Measurements from ENCODE around the gene PACSIN1. TPM values are rescaled to one million over a fixed set of nuclear protein-coding genes. Genes with fewer than 3 reads are reported as not detected.
"Not testable (repeated sequence)": the region's sequence is repeated elsewhere in the genome, so short reads cannot be mapped to it uniquely, and the experiment has no call there.

The PACSIN1 gene
- total RNA-seq, 1 donor from 2014 or later: not detected

GRCh38 chr6:34486106-34486740 is 20.3 kb downstream of the PACSIN1 start:
- Histone ChIP-seq H3K27ac (no peak overlapping the region), H3K36me3 (no peaks in the 10 kb centered on the region), H3K4me3 (no peak overlapping the region), H3K4me1 (no peaks in the 10 kb centered on the region), H3K27me3 (ENCODE audit: low read depth) (no peaks in the 10 kb centered on the region), H3K9me3 (no peaks in the 10 kb centered on the region)
- no peak for TF ChIP-seq CTCF (IDR thresholded peaks at IDR 0.05)
- ATAC-seq (peak in 1 of 2 donors; percentile 31), DNase-seq (no peak)
- intact Hi-C loops (cut with DNase I): no loop called here

GRCh38 chr6:34486886-34487285 is 21.0 kb downstream of the PACSIN1 start:
- H3K4me3 ChIP-seq; ATAC-seq; H3K27me3 ChIP-seq (ENCODE audit: low read depth); intact Hi-C loops (cut with DNase I); H3K27ac ChIP-seq; H3K4me1 ChIP-seq; DNase-seq; H3K36me3 ChIP-seq; H3K9me3 ChIP-seq: not testable (repeated sequence)

GRCh38 chr6:34487536-34487935 is 21.7 kb downstream of the PACSIN1 start:
- Histone ChIP-seq H3K4me3 (no peak overlapping the region), H3K9me3 (no peaks in the 10 kb centered on the region), H3K27me3 (ENCODE audit: low read depth) (no peaks in the 10 kb centered on the region), H3K27ac (no peak overlapping the region), H3K4me1 (no peaks in the 10 kb centered on the region), H3K36me3 (no peaks in the 10 kb centered on the region)
- no peak for TF ChIP-seq CTCF (IDR thresholded peaks at IDR 0.05)
- intact Hi-C loops (cut with DNase I): no loop called here
- ATAC-seq: no peak
- no peak for DNase-seq

- intact Hi-C loops (cut with DNase I): no loop called here
- ATAC-seq: no peak
- DNase-seq: no peak
- Histone ChIP-seq H3K4me1 (no peaks in the 10 kb centered on the region), H3K27ac (no peak overlapping the region), H3K9me3 (no peaks in the 10 kb centered on the region), H3K36me3 (no peaks in the 10 kb centered on the region), H3K4me3 (no peak overlapping the region), H3K27me3 (ENCODE audit: low read depth) (no peaks in the 10 kb centered on the region)
- no peak for TF ChIP-seq CTCF (IDR thresholded peaks at IDR 0.05)
Measured at GRCh38 chr6:34489207-34489805, 23.4 kb downstream of the PACSIN1 start.

GRCh38 chr6:34490390-34491090 is 24.7 kb downstream of the PACSIN1 start:
- ATAC-seq (no peak), DNase-seq (no peak)
- H3K27ac ChIP-seq: no peak overlapping the region
- intact Hi-C loops (cut with DNase I): no loop called here
- no peaks in the 10 kb centered on the region for H3K9me3 ChIP-seq
- no peak overlapping the region for H3K4me3 ChIP-seq
- no peak for TF ChIP-seq CTCF (IDR thresholded peaks at IDR 0.05)
- no peaks in the 10 kb centered on the region for H3K27me3 ChIP-seq (ENCODE audit: low read depth)
- no peaks in the 10 kb centered on the region for H3K36me3 ChIP-seq
- no peaks in the 10 kb centered on the region for H3K4me1 ChIP-seq

- intact Hi-C loops (cut with DNase I): no loop called here
- no peak for DNase-seq
- H3K4me3 ChIP-seq: no peak overlapping the region
- H3K4me1 ChIP-seq: no peaks in the 10 kb centered on the region
- no peak overlapping the region for H3K27ac ChIP-seq
- no peaks in the 10 kb centered on the region for H3K9me3 ChIP-seq
- ATAC-seq: no peak
- H3K27me3 ChIP-seq (ENCODE audit: low read depth): no peaks in the 10 kb centered on the region
- H3K36me3 ChIP-seq: no peaks in the 10 kb centered on the region
- TF ChIP-seq CTCF (IDR thresholded peaks at IDR 0.05): no peak
Measured at GRCh38 chr6:34491091-34491430, 25.2 kb downstream of the PACSIN1 start.

Data from lower lobe of right lung (tissue), 2 donors.